ENCODE measurements around the gene RAPGEF1.
"Not testable (repeated sequence)": the region's sequence is repeated elsewhere in the genome, so short reads cannot be mapped to it uniquely, and the experiment has no call there.

The RAPGEF1 gene

GRCh38 chr9:131668439-131669268 lies 71.2 kb downstream of the RAPGEF1 start:
- DNase-seq = no peak

GRCh38 chr9:131668057-131668438 lies 71.8 kb downstream of the RAPGEF1 start:
- no peak for DNase-seq

GRCh38 chr9:131667576-131667975 lies 72.3 kb downstream of the RAPGEF1 start:
- DNase-seq = no peak

GRCh38 chr9:131666774-131667173 lies 73.1 kb downstream of the RAPGEF1 start:
- no peak for DNase-seq

- DNase-seq = no peak
Measured at GRCh38 chr9:131666029-131666428, 73.8 kb downstream of the RAPGEF1 start.

- DNase-seq = no peak
Measured at GRCh38 chr9:131663288-131663687, 76.6 kb downstream of the RAPGEF1 start.

- DNase-seq = not testable (repeated sequence)
Measured at GRCh38 chr9:131662289-131662621, 77.6 kb downstream of the RAPGEF1 start.

- DNase-seq = no peak
Measured at GRCh38 chr9:131661568-131662288, 78.1 kb downstream of the RAPGEF1 start.

- DNase-seq = no peak
Measured at GRCh38 chr9:131660466-131661405, 79.1 kb downstream of the RAPGEF1 start.

- DNase-seq = no peak
Measured at GRCh38 chr9:131658377-131659129, 81.3 kb downstream of the RAPGEF1 start.

- no peak for DNase-seq
Measured at GRCh38 chr9:131657940-131658339, 81.9 kb downstream of the RAPGEF1 start.

- no peak for DNase-seq
Measured at GRCh38 chr9:131657456-131657855, 82.4 kb downstream of the RAPGEF1 start.

GRCh38 chr9:131657037-131657377 lies 82.9 kb downstream of the RAPGEF1 start:
- no peak for DNase-seq

- DNase-seq = no peak
Measured at GRCh38 chr9:131656356-131657036, 83.4 kb downstream of the RAPGEF1 start.

GRCh38 chr9:131654369-131654768 lies 85.5 kb downstream of the RAPGEF1 start:
- not testable (repeated sequence) for DNase-seq

- DNase-seq = no peak
Measured at GRCh38 chr9:131651599-131651998, 88.3 kb downstream of the RAPGEF1 start.

- DNase-seq = no peak
Measured at GRCh38 chr9:131651160-131651559, 88.7 kb downstream of the RAPGEF1 start.

GRCh38 chr9:131650254-131650653 lies 89.6 kb downstream of the RAPGEF1 start:
- DNase-seq = no peak

- DNase-seq = no peak
Measured at GRCh38 chr9:131649646-131650045, 90.2 kb downstream of the RAPGEF1 start.

GRCh38 chr9:131645078-131645776 lies 94.6 kb downstream of the RAPGEF1 start:
- no peak for DNase-seq

GRCh38 chr9:131642496-131643083 lies 97.3 kb downstream of the RAPGEF1 start:
- no peak for DNase-seq
